Suprapubic skin (tissue), 3 donors: ENCODE data around the gene ADCY4.

Source experiments
- EP300 ChIP-seq: sonication (generic); formaldehyde crosslinking; IDR thresholded peaks from one replicate; pipeline ENCODE4 v1.6.1; 2017; ENCODE audit warnings: antibody characterized with exemption
- POLR2A ChIP-seq, 2 donors: fragments of 450-650 bp; IDR thresholded peaks; one replicate each; pipeline ENCODE4 v1.6.1; 2017; ENCODE audit warnings: antibody characterized with exemption in 2 of 2, mild to moderate bottlenecking in 2 of 2, moderate library complexity in 2 of 2
- TF ChIP-seq, protein P1 (sequence below), 2 donors: fragments of 200-600 bp in 1 of 2; fragments of 450-650 bp in 1 of 2; sonication (generic) in 1 of 2; IDR thresholded peaks; one replicate each; pipeline ENCODE4 v1.5.1; 2016 to 2019; ENCODE audit warnings: antibody characterized with exemption in 2 of 2, mild to moderate bottlenecking in 1 of 2, moderate library complexity in 1 of 2

DNA sequence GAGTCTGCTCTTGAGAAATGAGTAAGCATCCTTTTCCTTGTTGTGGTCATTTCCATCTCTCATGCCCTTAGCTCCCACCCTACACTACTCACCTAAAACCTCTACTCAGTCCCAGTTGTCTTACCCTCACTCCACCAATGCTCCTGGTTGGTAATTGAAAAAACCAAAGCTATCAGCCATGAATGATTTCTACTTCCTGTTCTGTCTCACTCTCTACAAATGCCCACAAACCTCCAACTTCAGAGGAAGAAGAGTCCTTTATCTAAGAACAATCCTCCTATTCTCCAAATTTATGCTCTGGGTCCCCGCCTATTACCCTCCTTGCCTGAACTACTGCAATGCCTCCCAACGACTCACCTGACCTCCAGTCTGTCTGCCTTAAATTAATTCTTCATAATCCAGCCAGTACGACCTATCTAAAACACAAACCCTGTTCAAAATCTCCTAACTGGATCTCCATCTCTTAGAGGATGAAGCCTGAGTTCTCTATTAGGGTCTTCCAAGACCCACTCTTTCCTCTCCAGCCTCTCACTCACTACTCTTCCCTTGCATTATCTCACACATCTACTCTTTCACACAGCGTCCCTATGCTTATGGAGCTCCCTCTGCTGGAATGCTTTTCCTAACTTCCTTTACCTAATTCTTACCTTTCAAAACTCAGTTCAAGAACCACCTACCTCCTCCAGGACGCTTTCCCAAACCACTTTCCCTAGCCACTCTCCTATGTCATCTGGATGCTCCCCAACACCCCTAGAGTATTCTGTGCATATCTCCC is 37.5 kb downstream of the ADCY4 start:
- TF ChIP-seq, protein P1, sequence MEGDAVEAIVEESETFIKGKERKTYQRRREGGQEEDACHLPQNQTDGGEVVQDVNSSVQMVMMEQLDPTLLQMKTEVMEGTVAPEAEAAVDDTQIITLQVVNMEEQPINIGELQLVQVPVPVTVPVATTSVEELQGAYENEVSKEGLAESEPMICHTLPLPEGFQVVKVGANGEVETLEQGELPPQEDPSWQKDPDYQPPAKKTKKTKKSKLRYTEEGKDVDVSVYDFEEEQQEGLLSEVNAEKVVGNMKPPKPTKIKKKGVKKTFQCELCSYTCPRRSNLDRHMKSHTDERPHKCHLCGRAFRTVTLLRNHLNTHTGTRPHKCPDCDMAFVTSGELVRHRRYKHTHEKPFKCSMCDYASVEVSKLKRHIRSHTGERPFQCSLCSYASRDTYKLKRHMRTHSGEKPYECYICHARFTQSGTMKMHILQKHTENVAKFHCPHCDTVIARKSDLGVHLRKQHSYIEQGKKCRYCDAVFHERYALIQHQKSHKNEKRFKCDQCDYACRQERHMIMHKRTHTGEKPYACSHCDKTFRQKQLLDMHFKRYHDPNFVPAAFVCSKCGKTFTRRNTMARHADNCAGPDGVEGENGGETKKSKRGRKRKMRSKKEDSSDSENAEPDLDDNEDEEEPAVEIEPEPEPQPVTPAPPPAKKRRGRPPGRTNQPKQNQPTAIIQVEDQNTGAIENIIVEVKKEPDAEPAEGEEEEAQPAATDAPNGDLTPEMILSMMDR (IDR thresholded peaks at IDR 0.05), result peak; percentile 19 to 45
- TF ChIP-seq POLR2A (IDR thresholded peaks at IDR 0.05), result no peak
- TF ChIP-seq EP300, result no peak
